HG03378 (cell line): ENCODE data around the gene MANEAL.

Source experiments
- ATAC-seq: cut with Tn5 transposase; IDR thresholded peaks from one replicate; pipeline ENCODE4 v1.9.1; 2021; ENCODE audit warnings: mild to moderate bottlenecking, moderate library complexity; ENCODE audit not compliant: unreplicated experiment

Gene MANEAL

GRCh38 chr1:37824001-37824400 is 30.4 kb downstream of the MANEAL start:
- no peak for ATAC-seq

- no peak for ATAC-seq
Observed at GRCh38 chr1:37825506-37825905, 31.9 kb downstream of the MANEAL start.

GRCh38 chr1:37828410-37829074 is 34.9 kb downstream of the MANEAL start:
- ATAC-seq, result no peak

- ATAC-seq, result no peak
Observed at GRCh38 chr1:37831109-37831508, 37.5 kb downstream of the MANEAL start.

- ATAC-seq, result no peak
Observed at GRCh38 chr1:37831809-37832208, 38.2 kb downstream of the MANEAL start.

- no peak for ATAC-seq
Observed at GRCh38 chr1:37836788-37837187, 43.1 kb downstream of the MANEAL start.

- ATAC-seq, result no peak
Observed at GRCh38 chr1:37839676-37840075, 46.0 kb downstream of the MANEAL start.

- ATAC-seq, result no peak
Observed at GRCh38 chr1:37840711-37841110, 47.1 kb downstream of the MANEAL start.

- no peak for ATAC-seq
Observed at GRCh38 chr1:37841652-37842051, 48.0 kb downstream of the MANEAL start.

- no peak for ATAC-seq
Observed at GRCh38 chr1:37844536-37844935, 50.9 kb downstream of the MANEAL start.

GRCh38 chr1:37845049-37845646 is 51.5 kb downstream of the MANEAL start:
- ATAC-seq, result no peak

GRCh38 chr1:37845786-37846185 is 52.1 kb downstream of the MANEAL start:
- no peak for ATAC-seq

GRCh38 chr1:37846647-37847339 is 53.1 kb downstream of the MANEAL start:
- no peak for ATAC-seq

GRCh38 chr1:37849480-37849879 is 55.8 kb downstream of the MANEAL start:
- no peak for ATAC-seq

GRCh38 chr1:37850352-37850955 is 56.8 kb downstream of the MANEAL start:
- ATAC-seq, result no peak
